Suprapubic skin (tissue), 4 donors: ENCODE data around the gene OXCT1. TPM values are rescaled to one million over a fixed set of nuclear protein-coding genes. Genes with fewer than 3 reads are reported as not detected.

Source experiments
- DNase-seq, 2 donors: peaks; one replicate each; pipeline ENCODE4 v3.0.0-alpha.2; 2019; ENCODE audit warnings: low spot score in 2 of 2
- H3K27ac ChIP-seq: fragments of 200-600 bp; sonication (generic); one replicate; pipeline ENCODE4 v1.5.1; 2019
- H3K27me3 ChIP-seq: fragments of 200-600 bp; sonication (generic); one replicate; pipeline ENCODE4 v1.5.1; 2019
- H3K36me3 ChIP-seq: fragments of 200-600 bp; sonication (generic); one replicate; pipeline ENCODE4 v1.5.1; 2019
- H3K4me1 ChIP-seq: fragments of 200-600 bp; sonication (generic); one replicate; pipeline ENCODE4 v1.5.1; 2019
- H3K4me3 ChIP-seq: fragments of 200-600 bp; sonication (generic); one replicate; pipeline ENCODE4 v1.5.1; 2019; ENCODE audit warnings: mild to moderate bottlenecking
- H3K9me3 ChIP-seq: fragments of 200-600 bp; sonication (generic); one replicate; pipeline ENCODE4 v1.5.1; 2019
- CTCF ChIP-seq, 2 donors: fragments of 200-600 bp in 1 of 2; fragments of 450-650 bp in 1 of 2; sonication (generic) in 1 of 2; IDR thresholded peaks; one replicate each; pipeline ENCODE4 v1.5.1; 2016 to 2019; ENCODE audit warnings: antibody characterized with exemption in 2 of 2, mild to moderate bottlenecking in 1 of 2, moderate library complexity in 1 of 2
- EP300 ChIP-seq: sonication (generic); formaldehyde crosslinking; IDR thresholded peaks from one replicate; pipeline ENCODE4 v1.6.1; 2017; ENCODE audit warnings: antibody characterized with exemption
- POLR2A ChIP-seq, 2 donors: fragments of 450-650 bp; IDR thresholded peaks; one replicate each; pipeline ENCODE4 v1.6.1; 2017; ENCODE audit warnings: antibody characterized with exemption in 2 of 2, mild to moderate bottlenecking in 2 of 2, moderate library complexity in 2 of 2
- POLR2AphosphoS5 ChIP-seq, 3 donors: sonication (generic); formaldehyde crosslinking; IDR thresholded peaks; one replicate each; pipeline ENCODE4 v1.6.1; 2017; ENCODE audit warnings: antibody characterized with exemption in 3 of 3
- WGBS: methylation state at CpG from one replicate; pipeline ENCODE4 v1.1.5; 2018; 5-methylcytosine and 5-hydroxymethylcytosine counted together
- total RNA-seq, 4 donors: library from RNA; depleted of rRNA; stranded (reverse); fragments of >200 nt; gene quantifications; one replicate each; pipeline ENCODE4 v1.1.0, GENCODE V29; 2016

OXCT1 gene
- total RNA-seq, 4 donors from 2014 or later = 17.4 to 71.9 (median 24.7) TPM

DNA sequence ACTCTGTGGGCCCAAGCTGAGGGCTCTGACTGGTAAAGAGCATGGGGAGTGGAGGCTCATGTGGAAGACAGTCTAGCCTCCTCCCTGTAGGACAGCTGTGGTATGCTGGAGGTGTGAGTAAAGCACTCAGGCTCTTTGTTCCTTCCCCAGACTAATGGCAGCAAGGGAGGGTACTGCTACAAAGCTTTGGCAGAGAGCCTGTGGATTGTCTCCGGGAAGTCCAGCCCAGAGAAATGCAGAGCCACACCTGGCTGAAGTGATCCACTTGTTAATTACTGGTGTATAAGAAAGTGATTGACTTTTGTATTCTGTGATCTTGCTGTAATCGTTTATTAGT lies 161.7 kb downstream of the OXCT1 start:
- no peaks in the 10 kb centered on the region for H3K4me1 ChIP-seq
- DNase-seq = no peak
- no peaks in the 10 kb centered on the region for H3K36me3 ChIP-seq
- 66% methylated on average over 2 of the region's 2 CpGs for WGBS
- no peak overlapping the region for H3K27ac ChIP-seq
- no peaks in the 10 kb centered on the region for H3K27me3 ChIP-seq
- no peaks in the 10 kb centered on the region for H3K9me3 ChIP-seq
- H3K4me3 ChIP-seq = no peak overlapping the region
- TF ChIP-seq CTCF (IDR thresholded peaks at IDR 0.05) (no peak), POLR2AphosphoS5 (IDR thresholded peaks at IDR 0.05) (no peak), EP300 (no peak), POLR2A (IDR thresholded peaks at IDR 0.05) (no peak)

- H3K4me1 ChIP-seq = no peaks in the 10 kb centered on the region
- no peaks in the 10 kb centered on the region for H3K36me3 ChIP-seq
- WGBS = 61% methylated on average over 4 of the region's 4 CpGs
- H3K9me3 ChIP-seq = no peaks in the 10 kb centered on the region
- TF ChIP-seq POLR2AphosphoS5 (IDR thresholded peaks at IDR 0.05) = no peak
- TF ChIP-seq EP300 = no peak
- no peak for TF ChIP-seq POLR2A (IDR thresholded peaks at IDR 0.05)
- TF ChIP-seq CTCF (IDR thresholded peaks at IDR 0.05) = no peak
- no peak for DNase-seq
- no peaks in the 10 kb centered on the region for H3K27me3 ChIP-seq
- no peak overlapping the region for H3K27ac ChIP-seq
- no peak overlapping the region for H3K4me3 ChIP-seq
These were observed 162.2 kb downstream of the OXCT1 start for GRCh38 chr5:41707853-41708603.

GRCh38 chr5:41695920-41696582 lies 174.2 kb downstream of the OXCT1 start:
- Histone ChIP-seq H3K27ac (no peak overlapping the region), H3K36me3 (no peaks in the 10 kb centered on the region), H3K4me3 (no peak overlapping the region), H3K27me3 (no peaks in the 10 kb centered on the region), H3K9me3 (no peaks in the 10 kb centered on the region), H3K4me1 (no peaks in the 10 kb centered on the region)
- DNase-seq = no peak
- TF ChIP-seq POLR2A (IDR thresholded peaks at IDR 0.05) (no peak), CTCF (IDR thresholded peaks at IDR 0.05) (no peak), POLR2AphosphoS5 (IDR thresholded peaks at IDR 0.05) (no peak), EP300 (no peak)
- 81% methylated on average over 3 of the region's 3 CpGs for whole genome bisulfite sequencing

DNA sequence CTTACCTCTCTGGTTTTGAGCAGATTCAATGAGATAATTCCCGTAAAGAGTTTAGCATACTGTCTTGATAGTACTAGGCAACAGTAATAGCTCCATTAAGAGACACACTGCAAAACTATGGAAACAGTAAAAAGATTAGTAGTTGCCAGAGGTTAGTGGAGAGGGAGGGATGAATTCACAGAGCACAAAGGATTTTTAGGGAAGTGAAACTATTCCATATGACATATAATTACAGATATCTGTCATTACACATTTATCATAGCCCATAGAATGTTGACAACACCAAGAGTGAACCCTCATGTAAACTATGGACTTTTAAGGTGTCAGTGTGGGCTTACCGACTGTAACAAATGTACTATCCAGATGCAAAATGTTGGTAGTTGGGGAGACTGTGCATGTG lies 183.5 kb downstream of the OXCT1 start:
- DNase-seq = no peak
- TF ChIP-seq CTCF (IDR thresholded peaks at IDR 0.05) (no peak), EP300 (no peak), POLR2AphosphoS5 (IDR thresholded peaks at IDR 0.05) (no peak), POLR2A (IDR thresholded peaks at IDR 0.05) (no peak)
- Histone ChIP-seq H3K27me3 (no peaks in the 10 kb centered on the region), H3K36me3 (no peaks in the 10 kb centered on the region), H3K27ac (no peak overlapping the region), H3K9me3 (no peaks in the 10 kb centered on the region), H3K4me3 (no peak overlapping the region), H3K4me1 (no peaks in the 10 kb centered on the region)
- WGBS = 76% methylated on average over 2 of the region's 2 CpGs

GRCh38 chr5:41686191-41686590 lies 184.0 kb downstream of the OXCT1 start:
- H3K27me3 ChIP-seq = no peaks in the 10 kb centered on the region
- no peaks in the 10 kb centered on the region for H3K36me3 ChIP-seq
- no peak for DNase-seq
- H3K9me3 ChIP-seq = no peaks in the 10 kb centered on the region
- no peaks in the 10 kb centered on the region for H3K4me1 ChIP-seq
- H3K4me3 ChIP-seq = no peak overlapping the region
- H3K27ac ChIP-seq = no peak overlapping the region
- TF ChIP-seq EP300 = no peak
- no peak for TF ChIP-seq CTCF (IDR thresholded peaks at IDR 0.05)
